C1 segment of cervical spinal cord (tissue), 14 donors: ENCODE results near the gene DCTD.

Source experiments
- DNase-seq, 14 donors: peaks; one replicate each; lab custom pipeline; 2025; lab: John Stamatoyannopoulos, UW

The DCTD gene

DNA sequence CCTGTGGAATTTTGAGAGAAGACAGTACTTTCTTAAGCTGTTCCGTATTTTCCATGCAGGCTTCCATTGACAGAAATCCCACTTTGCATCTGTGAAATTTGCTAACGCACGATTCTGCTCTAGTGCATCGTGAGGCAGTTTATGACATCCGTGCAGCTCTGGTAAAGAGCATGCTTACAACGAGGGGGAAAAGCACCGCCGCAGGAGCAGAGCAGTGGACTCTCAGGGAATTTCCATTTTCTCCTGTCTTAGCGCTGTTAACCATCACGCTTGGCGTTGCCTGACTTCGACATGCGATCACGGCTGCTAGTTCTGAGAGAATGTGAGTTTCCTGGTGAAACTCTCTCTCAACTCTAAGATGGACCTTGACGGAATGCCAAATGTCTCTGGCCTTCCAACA is 43.9 kb downstream of the DCTD start:
- DNase-seq: no peak

DNA sequence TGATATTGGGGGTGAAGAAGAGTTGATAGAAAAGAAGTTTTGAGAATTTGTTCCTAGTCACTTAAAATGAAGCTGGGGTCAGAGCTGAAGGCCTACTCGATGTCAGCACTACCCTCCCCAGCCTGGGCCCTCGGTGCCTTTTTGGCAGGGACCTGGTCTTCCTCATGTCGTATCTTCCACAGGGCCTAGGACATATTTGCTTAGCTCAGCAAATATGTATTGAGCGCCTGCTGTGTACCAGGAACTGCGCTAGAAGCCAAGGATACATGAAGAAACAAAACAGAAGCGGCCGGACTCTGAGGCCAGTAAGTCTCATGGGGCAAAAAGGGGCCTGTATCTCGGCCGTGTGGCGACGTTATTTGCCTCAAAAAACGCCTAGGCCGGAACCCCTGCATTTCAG is 44.3 kb downstream of the DCTD start:
- DNase-seq: no peak

DNA sequence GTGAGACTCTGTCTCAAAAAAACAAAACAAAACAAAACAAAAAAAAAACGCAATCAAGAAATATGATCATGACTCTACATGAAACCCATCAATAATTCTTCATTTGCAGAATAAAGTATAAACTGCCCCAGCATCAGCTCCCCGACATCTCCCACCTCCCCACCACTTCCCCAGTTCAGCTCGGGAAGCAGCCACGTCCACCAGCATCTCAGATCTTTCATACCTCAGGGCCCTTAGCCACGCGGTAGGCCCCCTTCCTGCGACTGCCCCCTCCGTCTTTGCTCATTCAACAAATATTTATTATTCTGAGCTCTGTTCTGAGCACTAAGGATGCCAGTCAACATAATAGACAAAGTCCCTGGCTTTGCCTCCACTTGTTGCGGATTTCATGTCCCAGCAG is 45.6 kb downstream of the DCTD start:
- no peak for DNase-seq

DNA sequence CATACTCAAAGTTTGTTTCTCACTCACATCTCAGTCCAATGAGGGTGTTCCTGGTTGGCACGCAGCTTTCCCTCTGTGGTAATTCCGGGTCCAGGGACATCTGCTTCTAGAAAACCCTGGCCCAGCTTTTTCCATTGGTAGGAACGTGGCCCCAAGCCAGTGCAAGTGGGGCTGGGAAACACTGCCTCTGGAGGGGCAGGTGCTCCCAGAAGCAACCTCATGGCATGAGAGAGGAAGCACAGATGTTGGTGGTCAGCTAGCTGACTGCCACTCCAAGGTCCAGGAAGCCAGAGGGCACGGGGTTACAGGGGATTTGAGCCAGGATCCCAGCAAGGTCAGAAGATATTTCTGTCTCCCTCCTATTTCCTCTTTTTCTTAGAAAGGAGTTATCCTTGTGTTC is 47.5 kb downstream of the DCTD start:
- DNase-seq: no peak

DNA sequence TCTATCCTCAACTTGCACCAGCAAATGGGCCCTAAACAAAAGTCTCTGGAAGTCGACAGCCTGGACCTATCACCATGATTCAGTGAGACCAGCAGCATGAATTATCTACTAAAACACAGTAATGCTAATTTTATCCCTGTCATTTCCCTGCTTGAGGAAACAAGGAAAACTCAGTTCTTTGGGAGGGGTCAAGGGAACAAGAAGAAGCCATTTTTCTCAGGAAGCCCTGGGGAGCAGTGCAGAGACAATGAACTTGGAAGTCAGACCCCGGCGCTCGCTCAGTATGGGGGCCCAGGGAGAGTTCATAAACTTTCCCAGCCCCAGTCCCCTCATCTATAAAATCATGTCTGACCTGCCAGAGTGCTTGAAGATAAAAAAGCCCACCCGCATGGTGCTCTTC is 50.4 kb downstream of the DCTD start:
- DNase-seq: no peak

DNA sequence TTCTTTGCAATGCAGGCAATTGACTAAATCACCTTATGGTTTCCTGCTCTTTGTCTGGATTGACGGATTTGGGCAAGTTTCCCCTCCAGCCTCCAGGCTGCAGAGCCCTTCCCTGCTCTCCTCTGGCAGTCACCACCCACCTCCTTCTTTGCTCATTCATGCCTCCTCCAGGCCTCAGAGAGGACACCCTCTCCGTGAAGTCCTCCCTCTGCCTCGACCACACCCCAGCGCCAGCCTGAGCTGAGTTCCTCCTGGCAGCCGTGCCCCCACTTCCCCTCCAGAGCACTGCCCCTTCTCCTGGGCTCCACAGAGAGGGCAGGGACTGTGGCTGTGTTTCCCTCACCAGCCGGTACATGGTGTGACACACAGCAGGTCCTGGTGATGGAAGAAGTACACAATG is 53.7 kb downstream of the DCTD start:
- DNase-seq: no peak

DNA sequence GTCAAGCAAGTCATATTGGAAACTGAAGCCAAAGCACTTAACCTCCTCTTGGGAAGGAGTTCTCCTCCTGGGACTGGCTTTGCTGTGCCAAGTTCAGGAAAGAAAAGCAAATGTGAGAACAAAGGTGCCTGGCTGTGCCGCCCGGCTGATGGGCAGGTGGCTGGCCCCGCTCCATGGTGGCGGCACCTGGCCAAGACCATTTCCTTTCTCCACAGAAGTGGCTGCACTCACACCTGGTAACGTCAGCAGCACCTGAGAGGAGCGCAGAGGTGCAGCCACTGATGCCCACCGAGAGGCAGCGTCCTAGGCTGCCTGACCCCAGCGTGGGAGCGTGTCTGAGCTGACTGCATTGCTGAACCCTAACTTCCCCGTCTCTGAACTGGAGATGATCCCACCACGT is 54.3 kb downstream of the DCTD start:
- DNase-seq: no peak

DNA sequence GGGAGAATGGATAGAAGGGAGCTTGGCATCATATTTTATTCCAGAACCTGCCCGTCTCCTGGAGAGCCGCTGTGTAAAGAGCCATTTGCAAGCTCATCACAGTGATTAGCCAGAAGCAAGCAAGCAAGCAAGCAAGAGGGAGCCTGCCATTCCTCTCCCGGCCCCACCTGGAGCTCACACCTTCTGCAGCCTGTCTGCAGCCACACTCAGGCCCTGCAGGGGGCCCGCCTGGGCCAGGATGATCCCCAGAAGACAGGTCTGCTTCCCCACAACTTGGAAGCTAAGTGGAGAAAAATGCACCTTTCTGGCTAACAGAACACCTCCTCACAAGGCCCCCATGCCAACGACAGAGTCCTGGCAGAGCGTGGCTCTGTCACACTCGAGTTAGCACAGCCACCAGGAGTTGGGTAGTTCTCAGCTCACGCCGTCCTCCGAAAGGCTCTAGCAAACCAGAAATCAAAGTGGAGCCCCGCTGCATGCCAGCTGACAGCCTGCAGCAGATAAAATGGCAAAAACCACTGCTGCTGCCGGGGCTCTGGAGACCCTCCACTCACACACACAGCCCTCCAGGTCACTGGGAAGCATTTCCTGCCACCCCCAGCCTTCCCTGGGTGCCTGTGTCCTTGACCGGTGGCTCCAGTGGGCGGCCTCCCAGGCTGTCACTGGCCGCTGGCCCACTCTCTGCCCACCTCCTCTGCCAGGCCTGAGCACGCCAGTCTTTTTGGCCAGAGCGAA is 54.9 kb downstream of the DCTD start:
- DNase-seq: peak in 1 of 14 donors; percentile 66

DNA sequence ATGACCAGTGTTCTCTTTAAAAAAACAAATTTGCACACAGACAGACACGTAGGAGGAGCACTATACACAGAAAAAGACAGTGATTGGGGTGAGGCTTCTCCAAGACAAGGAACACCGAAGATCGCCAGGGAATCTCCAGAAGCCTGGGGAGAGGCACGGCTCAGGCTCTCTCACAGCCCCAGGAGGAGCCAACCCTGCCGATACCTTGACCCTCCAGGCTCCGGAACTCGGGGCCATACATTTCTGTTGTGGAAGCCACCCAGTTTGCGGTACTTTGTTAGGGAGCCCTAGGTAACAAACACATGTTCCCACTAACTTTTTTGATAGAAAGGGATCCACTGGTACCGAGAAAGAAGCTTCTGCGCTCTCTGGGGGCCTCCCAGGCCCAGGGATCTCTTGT is 55.8 kb downstream of the DCTD start:
- DNase-seq: no peak

DNA sequence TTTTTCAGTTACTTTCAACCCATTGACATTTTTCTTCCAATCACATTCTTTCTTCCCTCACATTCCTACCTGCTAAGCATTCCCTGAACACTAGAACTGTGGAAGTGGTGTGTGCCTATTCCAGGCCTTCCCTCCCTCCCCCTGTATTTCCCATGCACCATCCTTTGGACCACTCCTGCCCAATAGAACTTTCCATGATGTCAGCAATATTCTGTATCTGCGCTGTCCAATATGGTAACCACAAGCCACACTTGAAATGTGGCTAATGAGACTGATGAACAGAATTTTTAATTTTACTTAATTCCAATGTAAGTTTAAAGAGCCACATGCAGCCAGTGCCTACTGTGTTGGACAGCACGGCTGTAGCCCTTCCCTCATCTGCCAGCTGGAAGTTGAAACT is 57.5 kb downstream of the DCTD start:
- DNase-seq: no peak

DNA sequence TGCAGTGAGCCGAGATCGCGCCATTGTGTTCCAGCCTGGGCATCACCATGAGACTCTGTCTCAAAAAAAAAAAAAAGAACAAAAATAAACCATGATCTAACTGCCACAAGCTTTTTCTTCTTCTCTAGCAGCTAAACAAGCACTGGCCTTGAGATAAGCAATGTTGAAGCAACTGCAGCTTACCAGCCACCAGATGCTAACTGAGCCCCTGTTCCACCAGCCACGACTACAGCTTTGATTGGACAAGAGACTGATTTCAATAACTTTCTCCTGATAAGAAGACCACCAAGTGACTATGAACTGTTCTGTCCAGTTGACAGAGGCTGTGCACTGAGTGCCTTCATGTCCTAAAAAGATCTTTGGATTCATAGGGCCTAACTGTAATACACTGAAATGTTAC is 58.5 kb downstream of the DCTD start:
- no peak for DNase-seq

DNA sequence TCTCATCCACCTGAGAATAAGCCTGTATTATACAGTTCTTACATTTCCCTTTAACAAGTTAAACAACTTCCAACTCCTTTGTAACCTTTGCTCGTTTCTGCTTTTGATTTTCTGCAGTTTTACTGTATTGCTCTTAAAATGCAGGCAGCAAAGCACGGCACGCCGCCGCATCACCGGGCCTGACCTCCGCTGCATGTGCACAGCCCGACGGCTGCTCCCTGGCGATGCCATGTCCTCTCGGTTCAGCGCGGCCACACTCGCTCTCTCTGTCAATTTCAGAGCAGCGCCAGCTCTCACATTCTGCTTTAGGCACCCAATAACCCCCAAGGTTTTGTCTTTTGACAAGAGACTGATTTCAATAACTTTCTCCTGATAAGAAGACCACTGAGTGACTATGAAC is 60.3 kb downstream of the DCTD start:
- no peak for DNase-seq

DNA sequence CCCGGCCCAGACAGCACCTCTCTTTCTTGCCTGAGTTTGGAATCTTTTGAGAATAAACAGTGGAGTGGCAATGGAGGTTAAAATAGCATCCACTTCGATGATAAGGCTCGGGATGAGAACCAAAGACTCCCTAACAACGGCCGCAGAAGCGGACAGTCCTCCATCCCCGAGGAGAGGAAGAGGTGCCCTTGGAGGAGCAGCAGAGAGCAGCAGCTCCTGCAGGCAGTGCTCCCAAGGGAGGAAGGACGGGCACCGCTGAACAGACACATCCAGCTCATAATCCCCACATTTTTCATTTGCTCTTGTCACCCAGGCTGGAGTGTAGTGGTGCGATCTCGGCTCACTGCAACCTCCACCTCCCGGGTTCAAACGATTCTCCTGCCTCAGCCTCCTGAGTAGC is 61.3 kb downstream of the DCTD start:
- no peak for DNase-seq

DNA sequence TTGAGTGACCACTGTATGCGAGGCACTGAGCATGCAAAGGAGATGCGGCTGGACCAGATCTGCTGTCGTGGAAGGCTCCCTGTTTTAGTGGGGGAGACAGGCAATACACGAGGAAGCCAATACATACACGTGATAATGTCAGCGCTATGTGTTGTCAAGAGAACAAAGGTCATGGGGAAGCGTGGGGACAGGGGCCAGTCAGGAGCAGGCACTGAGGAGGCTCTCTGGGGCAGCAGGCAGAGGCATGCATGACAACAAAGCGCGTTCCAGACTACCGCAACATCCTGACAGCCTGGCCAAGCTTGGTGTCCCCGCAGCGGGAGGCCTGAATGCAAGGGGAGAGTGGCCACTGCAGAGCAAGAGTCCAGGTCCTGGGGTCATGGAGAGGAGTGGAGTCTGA is 61.9 kb downstream of the DCTD start:
- DNase-seq: no peak

DNA sequence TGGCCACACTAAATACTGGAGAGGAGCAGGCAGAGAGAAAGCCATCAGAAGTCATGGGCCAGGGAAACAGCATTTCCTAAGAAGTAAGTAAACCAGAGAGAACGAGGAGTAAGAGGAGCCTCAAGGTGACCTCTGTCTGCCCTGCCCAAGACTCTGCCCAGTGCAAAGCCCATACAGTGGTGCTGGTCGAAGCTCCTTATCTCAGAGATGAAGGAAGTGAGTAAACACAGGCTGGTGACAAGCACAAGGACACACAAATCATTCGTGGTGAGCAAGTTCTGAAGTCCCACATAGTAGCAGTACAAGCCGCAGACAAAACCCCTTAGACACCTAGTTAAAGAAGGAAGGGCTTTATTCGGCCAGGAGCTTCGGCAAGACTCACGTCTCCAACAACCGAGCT is 62.7 kb downstream of the DCTD start:
- no peak for DNase-seq

DNA sequence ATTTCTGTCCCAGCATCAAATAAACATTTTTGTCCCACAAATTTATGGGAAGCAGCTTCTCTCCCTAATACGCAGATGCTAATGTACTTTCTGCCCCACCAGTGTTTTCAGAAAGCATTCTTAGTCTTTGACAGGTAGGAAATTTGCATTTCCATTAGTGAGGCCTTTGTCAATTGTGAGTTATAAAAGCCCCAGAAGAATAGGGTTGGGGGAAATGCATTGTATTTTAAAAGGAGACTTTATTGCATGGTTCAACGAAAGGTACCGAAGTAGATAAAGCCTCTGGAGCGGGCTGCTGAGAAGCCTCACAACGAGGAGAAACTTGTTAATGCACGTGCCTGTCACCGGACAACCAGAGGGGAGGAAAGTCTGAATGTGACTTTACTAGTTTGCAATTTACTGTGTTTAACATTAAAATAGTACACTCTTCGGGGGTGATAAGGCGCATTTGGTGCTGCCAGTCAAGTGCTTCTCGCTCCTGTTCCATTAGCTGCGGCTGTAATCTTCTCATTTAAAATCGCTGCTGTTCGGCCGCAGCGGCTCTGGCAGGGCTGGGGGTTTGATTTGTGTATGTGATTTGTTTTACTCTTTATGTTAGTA is 63.4 kb downstream of the DCTD start:
- no peak for DNase-seq

DNA sequence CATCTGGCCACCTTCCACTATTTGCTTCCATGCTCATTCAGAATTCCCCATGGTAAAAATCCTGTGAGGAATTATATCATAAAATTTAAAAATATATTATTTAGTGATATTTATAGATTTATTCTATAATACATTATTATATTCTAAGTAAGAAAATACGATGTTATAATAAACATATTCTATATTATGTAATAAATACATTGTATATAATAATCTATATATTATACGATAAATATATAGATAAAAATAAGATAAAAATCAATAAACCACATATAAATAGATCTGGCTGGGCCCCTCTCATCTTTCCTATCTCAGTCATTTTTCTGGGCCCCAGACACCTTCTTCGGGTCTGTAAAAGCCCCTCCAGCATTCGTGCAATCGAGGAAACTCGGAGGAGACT is 68.5 kb downstream of the DCTD start:
- DNase-seq: no peak

DNA sequence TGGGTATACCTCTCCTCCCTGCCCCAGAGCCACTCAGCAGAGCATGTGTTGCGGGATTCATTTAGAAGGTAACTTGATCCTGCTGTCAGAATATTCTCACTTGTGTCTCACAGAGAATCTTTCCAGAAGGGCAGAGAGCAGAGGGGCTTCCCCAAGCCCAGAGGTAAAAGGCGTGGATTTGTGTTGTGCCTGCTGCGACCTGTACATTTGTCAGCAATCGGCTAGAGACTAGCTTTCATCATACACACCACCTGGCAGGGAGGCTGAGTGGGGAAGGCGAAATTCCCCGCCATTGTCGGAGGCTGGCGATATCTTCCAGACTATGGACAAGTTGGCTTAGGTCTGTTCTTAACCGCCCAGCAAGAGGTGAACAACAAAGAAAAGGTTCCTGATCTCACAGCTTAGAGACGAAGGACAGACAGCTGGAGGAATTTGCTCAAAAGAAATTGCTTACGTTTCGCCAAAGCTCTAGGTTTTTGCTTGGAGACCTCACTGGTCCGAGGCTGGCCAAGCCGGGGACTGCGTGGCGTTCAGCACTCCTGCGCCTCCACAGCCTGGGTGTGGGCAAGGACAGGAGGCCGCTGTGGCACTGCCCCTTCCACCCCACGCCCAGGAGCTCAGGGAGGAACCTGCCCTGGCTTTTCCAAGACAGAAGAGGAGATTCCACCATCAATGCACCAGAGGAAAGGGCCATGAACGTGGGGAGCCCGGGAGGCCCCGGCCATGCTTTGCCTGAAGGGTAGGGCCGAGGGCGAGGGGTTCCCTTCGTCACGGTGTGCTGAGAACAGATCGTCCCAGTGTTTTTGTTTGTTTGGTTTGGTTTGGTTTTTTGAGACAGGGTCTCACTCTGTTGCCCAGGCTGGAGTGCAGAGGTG is 69.4 kb downstream of the DCTD start:
- DNase-seq: no peak

DNA sequence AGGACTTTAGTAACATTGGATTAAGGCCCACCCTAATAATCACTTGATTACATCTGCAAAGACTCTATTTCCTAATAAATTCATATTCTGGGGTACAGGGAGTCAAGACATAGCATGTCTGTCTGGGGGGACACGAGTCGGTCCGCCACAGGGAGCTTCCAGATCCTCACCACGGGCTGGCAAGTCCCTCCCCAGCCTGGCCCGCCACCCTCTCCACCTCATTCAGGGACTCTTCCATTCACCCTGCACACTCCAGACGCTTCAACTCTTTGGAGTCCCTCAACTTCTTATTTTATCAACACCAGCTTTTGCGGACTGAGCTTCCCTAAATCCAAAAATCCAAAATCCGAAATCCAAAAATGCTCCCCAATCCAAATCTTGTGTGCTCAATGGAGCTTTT is 71.2 kb downstream of the DCTD start:
- DNase-seq: no peak

DNA sequence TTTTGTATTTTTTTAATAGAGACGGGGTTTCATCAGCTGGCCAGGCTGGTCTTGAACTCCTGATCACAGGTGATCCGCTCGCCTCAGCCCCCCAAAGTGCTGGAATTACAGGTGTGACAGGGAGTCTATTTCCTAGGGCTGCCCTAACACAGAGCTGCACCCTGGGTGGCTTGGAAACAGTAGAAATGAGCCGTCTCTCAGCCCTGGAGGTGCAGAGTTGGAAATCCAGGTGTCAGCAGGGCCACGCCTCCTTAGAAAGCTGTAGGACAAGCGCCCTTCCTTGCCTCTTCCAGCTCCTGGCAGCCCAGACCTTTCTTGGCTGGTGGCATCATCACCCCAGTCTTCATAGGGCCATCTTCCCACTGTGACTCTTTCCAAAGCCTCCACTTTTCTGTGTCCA is 71.6 kb downstream of the DCTD start:
- no peak for DNase-seq

DNA sequence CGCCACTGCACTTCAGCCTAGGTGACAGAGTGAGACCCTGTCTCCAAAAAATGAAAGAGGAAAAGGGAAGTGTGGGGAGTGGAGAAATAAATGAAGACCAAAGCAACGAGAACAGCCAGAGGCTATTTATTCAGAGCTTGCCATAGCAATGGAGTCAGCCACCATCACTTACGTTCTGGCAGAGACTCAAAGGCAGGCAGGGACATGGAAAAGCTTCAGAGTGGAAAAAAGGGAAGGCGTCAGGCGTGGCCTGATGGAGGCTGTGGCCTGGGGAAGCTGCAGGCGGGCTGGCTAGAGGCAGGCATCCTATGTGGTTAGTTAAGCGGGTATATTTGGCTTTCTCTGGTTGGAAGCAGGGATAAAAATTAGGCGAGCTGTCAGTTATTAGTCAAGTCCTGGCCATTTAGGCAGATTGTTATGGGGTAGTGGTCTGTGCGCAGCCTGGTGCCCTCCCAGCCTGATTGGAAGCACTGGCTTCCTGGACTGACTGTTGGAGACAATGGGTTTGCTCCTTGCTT is 73.3 kb downstream of the DCTD start:
- no peak for DNase-seq

DNA sequence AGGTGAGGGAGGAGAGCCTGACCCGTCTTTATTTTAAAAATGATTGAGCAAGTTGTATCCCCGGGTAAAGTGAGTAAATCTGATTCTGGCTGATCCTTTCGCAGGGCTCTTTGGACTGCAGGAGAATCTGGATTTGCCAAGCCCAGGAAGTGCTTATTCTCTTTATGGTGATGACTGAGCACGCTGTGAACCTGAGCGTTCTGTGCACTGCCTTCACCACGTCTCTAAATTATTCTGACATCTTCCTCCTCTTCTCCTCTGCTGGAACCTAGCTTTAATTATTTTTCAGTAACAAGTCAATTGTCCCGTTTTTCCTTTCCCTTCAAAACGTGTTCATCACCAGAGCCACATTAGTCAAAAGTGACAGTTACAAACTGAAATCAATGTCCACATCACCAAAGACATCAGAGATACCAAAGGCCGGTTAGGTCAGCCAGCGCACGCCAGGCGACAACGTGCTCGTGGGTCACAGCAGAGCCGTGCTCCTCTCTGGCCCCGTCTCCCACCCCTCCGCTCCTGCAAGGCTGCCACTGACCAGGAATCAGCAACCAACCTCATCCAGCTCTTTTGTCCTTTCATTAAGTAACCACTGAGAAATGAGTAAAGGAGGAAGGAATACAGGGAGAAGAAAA is 74.3 kb downstream of the DCTD start:
- DNase-seq: no peak
